Glomerular visceral epithelial cell (primary cell): ENCODE data around the gene FBXO30.
A peak's percentile ranks its signal among the peaks of the same experiment; 100 is the strongest.

Source experiments
- DNase-seq: peaks from one replicate; pipeline ENCODE4 v3.0.0-alpha.2; 2016; ENCODE audit errors: extremely low spot score

Gene FBXO30, protein sequence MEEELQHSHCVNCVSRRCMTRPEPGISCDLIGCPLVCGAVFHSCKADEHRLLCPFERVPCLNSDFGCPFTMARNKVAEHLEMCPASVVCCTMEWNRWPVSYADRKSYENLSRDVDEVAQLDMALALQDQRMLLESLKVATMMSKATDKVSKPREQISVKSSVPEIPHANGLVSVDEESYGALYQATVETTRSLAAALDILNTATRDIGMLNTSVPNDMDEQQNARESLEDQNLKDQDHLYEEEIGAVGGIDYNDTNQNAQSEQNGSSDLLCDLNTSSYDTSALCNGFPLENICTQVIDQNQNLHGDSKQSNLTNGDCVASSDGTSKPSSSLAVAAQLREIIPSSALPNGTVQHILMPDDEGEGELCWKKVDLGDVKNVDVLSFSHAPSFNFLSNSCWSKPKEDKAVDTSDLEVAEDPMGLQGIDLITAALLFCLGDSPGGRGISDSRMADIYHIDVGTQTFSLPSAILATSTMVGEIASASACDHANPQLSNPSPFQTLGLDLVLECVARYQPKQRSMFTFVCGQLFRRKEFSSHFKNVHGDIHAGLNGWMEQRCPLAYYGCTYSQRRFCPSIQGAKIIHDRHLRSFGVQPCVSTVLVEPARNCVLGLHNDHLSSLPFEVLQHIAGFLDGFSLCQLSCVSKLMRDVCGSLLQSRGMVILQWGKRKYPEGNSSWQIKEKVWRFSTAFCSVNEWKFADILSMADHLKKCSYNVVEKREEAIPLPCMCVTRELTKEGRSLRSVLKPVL

DNA sequence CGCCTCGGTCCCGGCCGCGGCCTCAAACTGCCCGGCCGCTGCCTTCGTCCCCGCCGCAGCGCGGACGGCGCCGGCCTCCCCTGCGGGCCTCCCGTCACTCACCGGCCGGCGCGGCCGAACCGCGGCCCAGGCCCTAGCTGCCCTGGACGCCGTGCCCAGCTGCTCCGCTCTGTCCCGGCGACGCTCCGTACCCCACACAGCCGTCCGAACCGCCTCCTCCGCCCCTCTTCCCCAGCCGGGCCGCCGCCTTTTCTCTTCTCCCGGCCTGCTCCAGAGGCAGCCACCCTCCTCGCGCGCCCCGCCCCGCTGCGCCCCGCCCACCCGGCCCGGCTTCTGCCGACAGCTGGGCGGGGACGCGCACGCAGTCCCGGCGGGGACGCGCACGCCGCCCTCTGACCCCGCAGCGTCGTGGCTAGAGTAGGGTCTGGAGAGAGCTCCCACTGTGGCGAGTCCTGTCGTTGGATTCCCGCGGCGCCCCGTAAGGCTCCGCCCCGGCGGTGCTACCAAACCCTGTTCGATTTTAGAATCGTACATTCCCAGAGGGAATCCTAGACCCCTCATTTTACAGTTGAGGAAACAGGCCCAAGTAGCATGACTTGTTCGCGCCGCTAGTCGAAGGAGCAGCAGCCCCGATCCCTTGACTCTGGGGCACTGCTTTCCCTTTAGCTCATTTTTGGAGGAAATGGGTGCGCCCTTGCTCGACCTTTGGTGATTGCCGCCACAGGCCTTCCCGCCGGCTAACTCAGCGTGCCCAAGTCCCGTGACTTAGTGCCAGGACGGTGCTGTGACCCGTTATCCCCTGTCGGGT lies at the start of gene FBXO30:
TSS of gene FBXO30 (minus strand) at position 295 of the 808 bp plus-strand sequence. CDS start 8,390 bp downstream, outside the sequence.
- peak; percentile 92 for DNase-seq

DNA sequence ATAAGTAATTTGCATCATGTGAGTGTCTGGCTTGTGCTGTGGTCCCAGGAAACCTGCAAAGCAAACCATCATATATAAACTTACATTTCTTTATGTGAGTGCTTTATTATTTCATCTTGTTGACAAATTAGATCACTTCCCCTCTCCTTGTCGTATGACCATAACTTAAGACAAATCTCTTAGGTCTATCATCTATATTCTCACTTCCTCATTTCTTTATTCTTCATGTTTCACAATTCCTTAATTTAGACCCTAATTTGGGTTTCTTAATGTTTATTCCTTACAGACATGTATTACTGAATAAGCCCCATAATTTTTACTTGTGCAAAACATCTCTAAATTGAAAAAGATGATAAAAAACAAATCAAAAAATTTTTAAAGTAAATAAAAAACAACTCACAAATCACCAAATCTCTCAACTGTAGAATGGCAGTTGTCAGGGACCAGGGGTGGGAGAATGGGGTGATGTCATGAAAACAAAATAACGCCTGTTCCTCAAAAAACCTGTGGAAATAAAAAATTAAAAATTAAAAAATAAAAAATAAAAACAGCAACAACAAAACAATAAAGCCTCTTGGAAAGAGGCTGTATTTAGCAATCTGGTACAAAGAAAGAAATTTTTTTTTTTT lies 49.5 kb upstream of the FBXO30 start:
- no peak for DNase-seq

DNA sequence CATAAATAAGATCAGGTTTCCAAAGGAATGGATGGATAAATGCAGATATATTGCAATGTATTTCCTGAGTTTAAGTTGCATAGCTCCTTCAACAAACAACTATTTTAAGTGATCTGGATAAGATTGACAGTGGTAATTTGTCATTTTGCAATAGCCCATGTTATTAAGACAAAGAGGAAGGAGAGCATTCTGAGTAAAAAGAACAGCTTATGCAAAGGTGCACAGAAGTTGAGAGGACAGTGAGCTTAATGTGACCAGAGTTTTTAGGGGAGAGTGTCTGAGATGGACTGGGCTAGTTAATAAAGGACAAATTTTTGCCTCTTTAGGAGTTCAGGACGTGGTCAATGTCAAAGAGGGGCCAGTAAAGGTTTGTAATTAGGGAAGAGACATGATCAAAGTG lies 48.8 kb upstream of the FBXO30 start:
- no peak for DNase-seq

DNA sequence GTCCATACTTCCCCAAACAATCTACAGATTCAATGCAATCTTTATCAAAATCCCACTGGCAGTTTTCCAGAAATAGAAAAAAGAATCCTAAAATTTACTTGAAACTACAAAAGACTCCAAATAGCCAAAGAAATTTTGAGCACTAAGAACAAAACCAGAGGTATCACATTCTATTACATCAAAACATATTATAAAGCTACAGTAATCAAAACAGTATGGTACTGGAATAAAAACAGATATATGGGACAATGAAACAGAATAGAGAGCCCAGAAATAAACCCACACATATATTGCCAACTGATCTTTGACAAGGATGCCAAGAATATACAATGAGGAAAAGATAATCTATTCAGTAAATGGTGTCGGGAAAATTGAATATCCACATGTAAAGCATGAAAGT lies 46.0 kb upstream of the FBXO30 start:
- no peak for DNase-seq

DNA sequence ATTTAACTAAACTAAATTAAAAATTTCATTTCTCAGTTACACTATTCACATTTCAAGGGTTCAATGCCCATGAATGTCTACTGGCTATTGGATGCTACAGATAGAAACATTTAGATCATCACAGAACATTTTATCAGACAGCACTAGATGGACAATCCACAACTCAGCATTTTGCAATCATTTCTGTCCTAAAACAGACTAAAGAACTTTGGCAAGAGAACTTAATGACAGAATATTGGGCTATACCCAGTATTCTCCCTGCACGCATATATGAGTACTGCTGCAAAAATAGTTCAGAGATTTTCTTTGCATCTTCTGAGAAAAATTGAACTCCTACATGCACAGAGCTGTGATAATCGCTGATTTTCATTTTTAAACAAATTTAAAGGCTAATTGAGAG lies 36.1 kb upstream of the FBXO30 start:
- DNase-seq: no peak

DNA sequence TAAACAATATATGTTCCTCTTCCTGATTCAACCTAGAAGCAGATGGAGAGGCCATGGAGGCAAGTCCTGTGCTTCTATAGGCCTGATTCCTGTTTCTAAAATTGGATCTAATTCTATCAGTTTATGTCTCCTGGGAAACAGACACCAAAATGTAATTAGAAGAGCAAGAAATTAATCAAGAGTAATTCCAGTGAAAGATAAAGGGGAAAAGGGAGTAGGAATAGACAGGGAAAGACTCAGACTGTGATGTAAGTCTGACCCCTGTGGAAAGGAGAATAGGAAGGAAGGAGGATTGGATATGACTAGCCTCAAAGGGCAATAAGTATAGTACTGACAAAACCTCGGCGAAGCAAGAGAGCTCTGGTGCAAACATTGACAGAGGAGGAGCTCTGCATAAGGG lies 33.9 kb upstream of the FBXO30 start:
- DNase-seq: no peak

DNA sequence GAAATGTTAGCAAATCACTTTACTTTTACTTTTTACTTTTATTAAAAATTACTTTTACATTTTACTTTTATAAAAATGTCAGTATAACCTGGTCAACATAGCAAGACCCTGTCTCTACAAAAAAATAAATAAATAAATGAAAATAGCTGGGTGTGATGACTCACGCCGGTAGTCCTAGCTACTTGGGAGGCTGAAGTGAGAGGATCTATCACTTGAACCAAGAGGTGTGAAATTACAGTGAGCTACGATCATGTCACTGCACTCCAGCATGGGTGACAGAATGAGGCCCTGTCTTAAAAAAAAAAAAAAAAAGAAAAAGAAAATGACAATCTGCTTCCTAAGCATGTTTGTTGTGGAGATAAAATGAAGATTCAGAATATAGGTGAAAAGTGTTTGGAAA lies 31.0 kb upstream of the FBXO30 start:
- DNase-seq: no peak

DNA sequence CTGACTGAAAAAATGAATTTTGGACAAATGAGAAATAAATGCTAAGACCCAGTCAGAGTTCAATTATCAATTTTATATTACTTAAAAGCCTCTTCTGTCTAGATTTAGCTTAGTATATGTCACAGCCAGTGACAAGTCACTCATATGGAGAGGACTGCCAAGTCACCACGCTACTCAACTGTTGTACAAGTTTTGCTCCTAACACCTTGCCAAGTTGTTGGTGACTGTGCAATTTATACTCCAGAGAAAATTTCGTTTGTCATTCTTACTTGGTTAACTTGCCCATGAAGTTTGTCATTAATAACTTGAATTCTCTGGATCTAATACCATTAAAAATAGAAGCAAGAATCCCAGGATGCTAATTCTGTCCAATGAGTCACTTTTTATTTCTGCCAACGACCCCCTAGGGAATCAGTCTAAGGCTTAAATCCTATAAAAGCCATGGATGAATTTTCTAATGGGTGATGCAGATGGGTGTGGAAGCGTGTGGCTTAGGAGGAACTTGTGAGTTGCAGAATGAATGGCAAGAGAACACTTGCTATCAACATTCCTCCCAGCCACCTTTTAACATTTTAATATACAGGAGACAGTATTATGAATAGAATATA lies 30.4 kb upstream of the FBXO30 start:
- no peak for DNase-seq

DNA sequence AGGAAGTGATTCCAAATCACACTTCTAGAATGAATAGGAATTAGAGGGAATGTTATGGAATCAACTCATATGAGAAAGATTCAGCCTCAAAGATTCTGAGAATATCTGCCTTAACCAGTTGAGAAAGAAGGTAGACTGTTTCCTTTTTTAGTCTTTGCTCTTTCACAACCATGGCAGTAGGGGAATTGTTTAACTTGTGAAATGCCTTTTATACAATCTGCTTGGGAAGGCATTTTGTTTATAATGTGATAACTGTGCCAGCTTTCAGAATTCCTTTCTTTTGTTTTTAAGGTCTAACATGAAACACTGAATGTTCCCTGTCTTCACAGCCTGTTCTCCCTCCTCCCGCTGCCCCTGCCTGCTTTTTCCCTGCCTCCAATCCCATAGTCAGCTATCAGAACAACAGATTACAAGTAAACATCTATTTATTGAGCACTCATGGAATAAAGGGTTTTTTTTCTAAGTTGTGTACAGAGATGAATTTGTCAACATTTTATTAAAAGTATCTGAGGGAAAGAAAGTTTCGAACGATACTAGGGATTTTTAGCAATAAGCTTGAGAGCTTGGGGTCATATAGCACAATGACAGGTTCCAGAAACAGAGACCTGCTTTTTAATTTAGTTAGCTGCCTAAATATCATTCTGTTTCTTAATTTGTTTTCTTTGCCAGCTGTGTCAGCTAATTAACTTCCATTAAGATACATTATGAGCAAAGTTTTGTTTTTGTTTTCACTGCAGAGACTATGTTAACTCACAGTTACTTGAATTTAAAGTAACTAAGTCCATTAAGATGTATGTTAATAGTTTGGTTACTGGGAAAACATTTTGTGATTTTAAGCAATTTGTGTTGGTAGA lies 28.3 kb upstream of the FBXO30 start:
- no peak for DNase-seq

DNA sequence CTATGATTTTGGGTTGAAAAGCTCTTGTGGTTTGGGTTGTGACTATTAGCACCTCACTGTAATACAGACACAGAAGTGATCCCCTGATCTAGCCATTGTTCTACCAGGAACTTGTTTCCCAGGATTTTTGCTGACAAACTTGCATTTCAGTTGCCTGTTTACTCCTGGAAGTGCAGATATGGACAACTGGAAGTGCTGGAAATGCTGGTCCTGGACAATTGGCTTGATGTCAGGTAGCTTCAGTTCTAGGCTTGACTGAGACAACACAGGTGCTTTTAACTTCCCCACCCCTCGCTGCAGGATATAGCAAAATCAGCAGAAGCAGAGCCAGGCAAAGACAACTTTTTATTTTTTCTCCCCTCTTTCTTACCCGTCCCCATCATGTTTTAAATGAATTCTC lies 27.1 kb upstream of the FBXO30 start:
- no peak for DNase-seq

DNA sequence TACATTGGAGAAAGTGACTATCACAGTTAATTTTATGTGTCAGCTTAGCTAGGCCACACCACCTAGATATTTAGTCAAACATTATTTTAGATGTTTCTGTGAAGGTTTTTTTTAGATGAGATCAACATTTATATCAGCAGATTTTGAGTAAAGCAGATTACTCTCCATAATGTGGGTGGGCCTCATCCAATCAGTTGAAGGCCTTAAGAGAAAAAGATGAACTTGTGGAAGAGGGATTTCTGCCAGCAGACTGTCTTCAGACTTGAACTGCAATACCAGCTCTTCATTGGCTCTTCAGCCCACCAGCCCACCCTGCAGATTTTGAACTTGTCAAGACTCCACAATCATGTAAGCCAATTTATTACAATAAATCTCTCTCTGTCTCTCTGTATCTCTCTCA lies 25.1 kb upstream of the FBXO30 start:
- DNase-seq: no peak

DNA sequence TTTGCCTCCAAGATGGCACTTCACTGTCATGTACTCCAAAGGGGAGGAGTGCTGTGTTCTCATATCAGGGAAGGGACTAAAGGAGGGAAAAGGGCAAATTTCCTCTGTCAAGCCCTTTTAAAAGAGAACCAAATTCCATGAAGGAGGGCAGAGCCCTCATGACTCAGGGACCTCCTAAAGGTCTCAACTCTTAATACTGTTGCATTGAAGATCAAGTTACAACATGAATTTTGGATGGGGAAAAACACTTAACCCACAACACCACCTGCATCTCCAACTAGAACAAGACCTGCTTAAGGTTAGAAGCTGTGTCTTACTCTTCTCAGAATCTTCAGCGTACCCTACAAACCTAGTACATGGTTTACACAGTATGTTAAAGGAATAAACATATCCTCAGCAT lies 23.7 kb upstream of the FBXO30 start:
- DNase-seq: no peak

DNA sequence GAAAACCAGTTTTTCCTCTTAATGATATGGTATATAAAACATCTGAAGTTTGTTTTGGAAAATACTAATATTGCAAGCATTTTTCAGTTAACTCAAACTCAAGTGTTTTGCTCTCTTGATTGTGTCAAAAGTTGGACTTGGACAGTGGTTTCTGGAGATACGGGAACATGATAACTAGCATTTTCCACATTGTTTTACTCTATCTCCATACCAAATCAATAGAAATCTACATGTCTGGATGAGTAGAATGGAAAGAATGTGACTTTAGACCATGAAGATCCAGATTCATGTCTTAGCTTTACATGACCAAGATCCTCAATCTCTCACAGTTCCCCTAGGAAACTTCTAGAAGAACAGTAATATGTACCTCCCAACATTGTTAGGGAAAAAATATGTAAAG lies 22.2 kb upstream of the FBXO30 start:
- DNase-seq: no peak

DNA sequence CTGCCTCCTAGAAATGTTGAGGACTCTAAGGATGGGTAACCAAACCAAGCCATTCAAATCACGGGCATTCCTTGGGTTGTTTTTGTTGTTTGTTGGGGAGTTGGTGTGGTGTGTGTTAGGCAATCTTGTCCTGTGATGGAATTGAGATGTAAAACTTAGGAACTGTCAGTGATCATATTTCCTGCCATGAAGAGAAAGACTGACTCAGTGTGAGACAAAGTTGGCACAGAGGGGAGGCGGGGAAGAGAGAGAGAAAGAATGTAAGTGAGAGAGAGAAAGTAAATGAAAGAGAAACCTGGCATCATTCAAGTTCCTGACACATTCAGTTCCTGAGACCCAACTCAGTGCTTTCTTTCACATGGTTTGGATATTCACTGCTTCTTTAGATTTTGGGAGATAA lies 21.6 kb upstream of the FBXO30 start:
- peak; percentile 6 for DNase-seq

DNA sequence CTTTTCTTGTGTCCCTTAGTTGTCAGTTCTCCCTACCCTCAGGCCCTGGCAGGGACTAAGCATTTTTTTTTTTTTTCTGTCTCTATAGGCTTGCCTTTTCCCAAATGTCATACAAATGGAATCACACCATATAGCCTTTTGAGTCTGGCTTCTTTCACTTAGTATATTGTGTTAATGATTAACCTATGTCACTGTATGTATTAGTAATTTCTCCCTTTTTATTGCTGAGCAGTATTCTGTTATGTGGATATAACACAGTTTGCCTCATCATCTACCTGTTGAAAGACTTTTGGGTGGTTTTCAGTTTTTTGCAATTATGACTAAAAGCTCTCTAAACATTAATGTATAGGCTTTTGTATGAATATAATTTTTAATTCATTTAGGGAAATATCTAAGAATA lies 16.0 kb upstream of the FBXO30 start:
- DNase-seq: no peak

DNA sequence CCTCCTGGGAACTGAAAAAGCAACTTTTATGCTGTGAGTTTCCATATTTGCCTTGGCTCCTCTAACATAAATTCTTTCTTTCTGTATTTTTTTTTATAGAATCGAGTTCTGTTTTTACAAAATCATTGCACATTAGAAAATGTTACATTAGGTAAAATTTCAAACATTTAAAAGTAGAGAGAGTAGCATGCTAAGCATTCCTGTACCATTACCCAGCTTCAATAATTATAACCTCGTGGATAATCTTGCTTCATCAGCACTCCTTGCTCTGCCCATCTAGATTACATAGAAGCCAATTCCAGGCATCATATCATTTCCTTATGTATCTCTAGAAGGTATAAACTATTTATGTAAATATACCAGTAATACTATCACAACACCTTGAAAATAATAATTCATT lies 15.4 kb upstream of the FBXO30 start:
- no peak for DNase-seq

DNA sequence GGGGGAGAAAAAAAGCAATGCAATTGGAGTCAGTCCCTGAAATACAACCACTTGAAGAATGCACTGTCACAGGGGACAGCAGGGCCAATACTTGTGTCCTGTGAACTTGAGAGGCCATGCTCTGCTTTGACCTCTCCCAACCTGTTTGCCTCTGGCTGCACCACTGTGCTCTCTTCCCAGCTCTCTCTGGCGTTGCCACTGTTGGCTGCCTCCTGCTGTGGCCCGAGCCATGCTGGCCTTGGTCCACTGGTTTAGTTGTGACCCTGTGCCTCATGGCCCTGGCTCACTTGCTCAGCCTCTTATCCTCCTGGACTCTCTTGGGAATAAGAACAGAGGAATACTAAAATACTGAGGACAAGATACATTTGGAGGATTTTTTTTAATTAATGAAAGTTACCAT lies 14.5 kb upstream of the FBXO30 start:
- no peak for DNase-seq

DNA sequence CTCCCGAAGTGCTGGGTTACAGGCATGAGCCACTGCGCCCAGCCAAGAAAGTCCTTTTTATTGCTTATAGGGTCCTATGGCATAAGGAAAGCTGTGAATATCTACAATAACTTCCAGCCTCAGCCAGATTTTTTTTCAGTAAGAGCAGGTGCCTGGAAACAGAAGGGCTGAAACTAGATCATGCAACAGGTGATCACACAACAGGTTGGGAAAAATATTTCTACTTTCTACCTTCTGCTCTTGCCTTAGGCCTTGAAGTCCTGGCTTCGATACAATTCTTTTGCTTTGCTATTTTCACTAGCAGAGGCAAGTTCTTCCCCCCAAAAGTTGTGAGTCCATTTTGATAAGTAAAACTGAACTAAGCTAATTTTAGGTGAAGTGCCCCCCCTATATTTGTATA lies 9.7 kb upstream of the FBXO30 start:
- DNase-seq: no peak

DNA sequence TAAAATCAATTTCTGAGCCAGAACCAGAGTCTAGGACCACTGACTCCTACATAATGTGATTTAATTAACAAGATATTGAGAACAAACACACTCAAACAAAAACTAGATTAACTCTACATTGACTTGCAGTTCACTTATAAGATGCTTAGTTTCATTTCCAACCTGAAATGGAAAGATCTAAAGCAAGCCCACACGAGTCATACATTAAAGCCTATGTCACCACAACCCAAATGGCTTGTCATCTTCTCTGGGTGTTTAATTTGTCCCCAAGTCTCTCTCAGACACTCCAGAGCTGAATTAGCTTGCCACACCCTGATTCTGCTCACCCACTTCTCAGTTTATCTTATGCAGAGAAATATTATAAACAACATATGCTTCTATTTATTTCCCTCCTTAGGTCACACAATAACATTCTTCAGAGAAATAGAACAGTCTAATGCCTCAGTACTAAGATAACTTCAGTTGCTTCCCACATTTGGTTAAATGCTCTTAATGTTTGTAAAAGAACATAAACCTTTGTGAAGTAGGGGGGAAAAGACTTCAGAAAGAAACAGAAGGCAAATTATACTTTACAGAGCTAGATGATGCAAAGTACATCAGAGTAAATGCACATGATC lies 8.8 kb upstream of the FBXO30 start:
- DNase-seq: no peak

DNA sequence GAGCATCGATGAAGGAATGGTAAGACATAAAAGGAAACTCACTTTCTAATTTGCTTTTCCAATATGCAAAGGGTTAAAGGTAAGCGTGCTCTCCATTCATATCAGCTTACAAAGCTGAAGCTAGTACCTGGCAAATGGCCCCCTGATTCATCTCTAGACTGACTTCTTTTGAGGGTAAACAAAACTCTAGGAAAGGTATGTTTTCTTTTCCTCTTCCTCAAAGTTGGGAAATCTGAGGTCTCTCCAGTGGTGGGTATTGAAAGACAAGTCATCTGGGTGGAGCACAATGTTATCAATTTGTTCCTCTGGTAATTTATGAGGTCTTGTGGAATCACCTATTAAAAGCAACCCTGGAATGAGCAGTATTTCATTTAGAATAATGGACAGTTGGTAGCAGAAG lies 7.9 kb upstream of the FBXO30 start:
- DNase-seq: no peak
